ENCODE data around the gene SLC35E3.
"Not testable (repeated sequence)": the region's sequence is repeated elsewhere in the genome, so short reads cannot be mapped to it uniquely, and the experiment has no call there.

SLC35E3 gene

DNA sequence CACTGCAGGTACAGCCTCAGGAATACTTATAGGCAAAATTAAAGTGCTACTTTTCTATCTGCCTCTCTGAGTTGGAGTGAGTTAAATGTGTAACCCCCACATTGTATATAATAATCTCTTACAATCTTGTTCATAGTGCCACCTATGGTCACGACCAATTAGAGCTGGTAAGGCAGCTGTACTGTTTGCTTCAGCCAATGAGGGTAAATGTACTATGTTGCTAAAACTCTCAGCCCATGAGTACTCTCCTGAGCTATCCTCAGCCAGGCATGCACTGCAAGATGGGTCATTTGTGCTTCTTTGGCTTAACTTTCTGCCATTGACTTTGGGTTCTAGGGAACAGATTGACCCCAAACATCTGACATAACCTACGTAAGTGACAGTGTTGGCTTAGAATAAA lies 47.0 kb downstream of the SLC35E3 start:
- TF ChIP-seq CTCF (IDR thresholded peaks at IDR 0.05; ENCODE audit: borderline replicate concordance, insufficient read depth, low read depth, low read length): no peak
- H3K4me3 ChIP-seq (ENCODE audit: low read depth, low read length): no peak overlapping the region

DNA sequence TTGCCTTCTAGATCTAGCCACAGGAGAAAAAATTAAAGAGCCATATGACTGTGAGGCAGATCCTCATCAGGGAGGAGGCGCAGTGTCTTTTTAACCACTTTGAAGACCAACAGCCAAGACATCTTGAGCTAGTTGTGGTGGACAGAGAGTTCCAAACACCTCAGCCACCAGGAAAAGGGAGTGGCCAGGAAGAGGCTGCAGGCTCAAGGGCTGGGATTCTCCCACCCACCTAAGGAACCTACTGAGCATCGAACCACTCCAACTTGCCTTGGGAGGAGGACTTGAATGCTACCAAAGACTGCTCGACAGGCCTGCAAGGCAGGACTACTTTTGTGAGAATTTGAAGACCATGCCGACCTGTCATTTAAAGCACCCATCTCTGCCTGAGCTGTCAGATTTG lies 47.5 kb downstream of the SLC35E3 start:
- TF ChIP-seq CTCF (IDR thresholded peaks at IDR 0.05; ENCODE audit: borderline replicate concordance, insufficient read depth, low read depth, low read length): no peak
- no peak overlapping the region for H3K4me3 ChIP-seq (ENCODE audit: low read depth, low read length)

DNA sequence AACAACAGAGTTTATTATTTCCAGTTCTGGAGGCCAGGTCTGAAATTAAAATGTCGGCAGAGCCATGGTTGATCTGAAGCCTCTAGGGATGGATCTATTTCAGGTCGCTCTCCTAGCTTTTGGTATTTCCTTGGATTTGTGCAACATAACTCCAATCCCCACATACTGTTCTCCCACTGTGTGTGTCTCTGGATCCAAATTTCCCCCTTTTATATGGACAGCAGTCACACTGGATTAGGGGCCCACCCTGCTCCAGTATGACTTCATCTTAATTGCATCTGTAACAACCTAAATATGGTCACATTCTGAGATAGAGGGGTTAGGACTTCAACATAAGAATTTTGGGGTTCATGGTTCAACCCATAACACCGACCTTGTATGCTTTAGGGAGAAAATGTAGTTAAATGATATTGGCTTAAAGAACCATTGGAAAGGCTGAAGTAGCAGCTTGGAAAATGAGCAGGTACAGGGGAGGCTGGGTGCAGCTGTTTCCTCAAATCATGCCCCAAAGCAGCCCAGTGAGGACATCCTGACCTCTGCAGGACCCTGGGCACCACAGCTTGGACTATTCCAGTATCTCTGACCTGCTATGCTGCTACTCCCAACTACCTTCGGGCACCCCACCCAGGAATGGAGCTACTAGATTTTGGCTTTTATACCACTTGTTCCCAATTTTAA lies 48.1 kb downstream of the SLC35E3 start:
- TF ChIP-seq CTCF (IDR thresholded peaks at IDR 0.05; ENCODE audit: borderline replicate concordance, insufficient read depth, low read depth, low read length): no peak
- no peak overlapping the region for H3K4me3 ChIP-seq (ENCODE audit: low read depth, low read length)

- H3K4me3 ChIP-seq (ENCODE audit: low read depth, low read length): no peak overlapping the region
- TF ChIP-seq CTCF (IDR thresholded peaks at IDR 0.05; ENCODE audit: borderline replicate concordance, insufficient read depth, low read depth, low read length): no peak
These were observed 48.8 kb downstream of the SLC35E3 start for GRCh38 chr12:68794653-68795251.

DNA sequence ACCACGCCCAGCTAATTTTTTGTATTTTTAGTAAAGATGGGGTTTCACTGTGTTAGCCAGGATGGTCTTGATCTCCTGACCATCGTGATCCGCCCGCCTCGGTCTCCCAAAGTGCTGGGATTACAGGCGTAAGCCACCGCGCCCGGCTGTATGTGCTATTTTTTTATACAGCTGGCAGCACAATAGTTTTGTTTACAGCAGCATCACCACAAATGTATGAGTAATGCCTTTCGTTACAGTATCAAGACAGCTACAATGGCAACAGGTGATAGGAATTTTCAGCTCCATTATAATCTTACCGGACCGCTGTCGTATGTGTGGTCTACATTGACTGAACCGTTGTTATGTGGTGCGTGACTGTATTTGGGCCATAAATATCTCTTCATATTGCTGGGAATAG lies 50.4 kb downstream of the SLC35E3 start:
- no peak for TF ChIP-seq CTCF (IDR thresholded peaks at IDR 0.05; ENCODE audit: borderline replicate concordance, insufficient read depth, low read depth, low read length)
- no peak overlapping the region for H3K4me3 ChIP-seq (ENCODE audit: low read depth, low read length)

GRCh38 chr12:68798882-68799234 lies 52.9 kb downstream of the SLC35E3 start:
- TF ChIP-seq CTCF (IDR thresholded peaks at IDR 0.05; ENCODE audit: borderline replicate concordance, insufficient read depth, low read depth, low read length): no peak
- H3K4me3 ChIP-seq (ENCODE audit: low read depth, low read length): no peak overlapping the region

DNA sequence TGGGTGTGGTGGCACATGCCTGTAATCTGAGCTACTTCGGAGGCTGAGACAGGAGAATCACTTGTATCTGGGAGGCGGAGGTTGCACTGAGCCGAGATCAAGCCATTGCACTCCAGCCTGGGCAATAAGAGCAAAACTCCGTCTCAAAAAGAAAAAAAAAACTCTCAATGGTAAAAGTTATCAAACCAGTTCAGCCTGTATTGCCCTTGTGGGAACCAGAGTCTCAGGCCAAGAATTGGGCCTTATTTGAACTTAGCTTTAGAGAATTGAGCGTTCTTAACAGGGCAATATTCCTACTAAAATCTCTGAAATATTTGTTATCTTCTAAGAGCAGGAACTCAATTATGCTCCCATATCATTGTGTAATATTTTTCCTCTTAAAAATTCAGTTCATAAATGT lies 54.3 kb downstream of the SLC35E3 start:
- TF ChIP-seq CTCF (IDR thresholded peaks at IDR 0.05; ENCODE audit: borderline replicate concordance, insufficient read depth, low read depth, low read length): no peak
- no peak overlapping the region for H3K4me3 ChIP-seq (ENCODE audit: low read depth, low read length)

GRCh38 chr12:68801124-68801523 lies 55.1 kb downstream of the SLC35E3 start:
- H3K4me3 ChIP-seq (ENCODE audit: low read depth, low read length): not testable (repeated sequence)

DNA sequence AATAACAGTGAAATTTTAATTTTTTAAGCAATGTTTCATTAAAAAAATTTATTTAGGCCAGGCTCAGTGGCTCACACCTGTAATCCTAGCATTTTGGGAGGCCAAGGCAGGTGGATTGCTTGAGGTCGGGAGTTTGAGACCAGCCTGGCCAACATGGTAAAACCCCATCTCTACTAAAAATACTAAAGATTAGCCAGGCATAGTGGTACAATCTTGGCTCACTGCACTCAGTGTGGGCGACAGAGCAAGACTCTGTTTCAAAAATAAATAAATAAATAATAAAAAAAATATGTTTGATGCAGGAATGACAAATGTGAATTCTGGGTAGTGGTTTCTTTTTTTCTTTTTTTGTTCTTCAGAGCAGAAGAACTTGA lies 56.4 kb downstream of the SLC35E3 start:
- not testable (repeated sequence) for H3K4me3 ChIP-seq (ENCODE audit: low read depth, low read length)

- not testable (repeated sequence) for H3K4me3 ChIP-seq (ENCODE audit: low read depth, low read length)
These were observed 57.1 kb downstream of the SLC35E3 start for GRCh38 chr12:68802911-68803651.
